ENCODE results near the gene HBG2.

DNA sequence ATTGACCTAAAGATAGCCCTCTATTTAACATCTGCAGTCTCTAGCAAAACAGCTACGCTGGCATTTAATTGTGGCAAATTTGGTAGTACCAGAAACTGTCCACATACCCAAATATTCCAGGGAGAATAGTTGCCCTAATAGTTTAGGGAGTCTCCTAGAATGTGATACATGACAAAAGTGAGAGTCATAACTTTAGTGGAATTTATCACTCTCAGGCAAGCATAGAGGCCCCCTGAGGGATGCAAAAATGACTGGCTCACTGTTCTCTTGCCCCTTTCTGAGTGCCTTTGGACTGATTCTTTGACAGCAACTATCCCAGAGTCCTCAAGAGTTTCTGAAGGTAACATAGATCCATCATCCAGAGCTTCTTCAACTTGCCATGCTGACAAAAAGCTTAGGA, 49.5 kb upstream of the HBG2 start:
- TF ChIP-seq POLR2A (IDR thresholded peaks at IDR 0.05): no peak
- TF ChIP-seq, protein P1, sequence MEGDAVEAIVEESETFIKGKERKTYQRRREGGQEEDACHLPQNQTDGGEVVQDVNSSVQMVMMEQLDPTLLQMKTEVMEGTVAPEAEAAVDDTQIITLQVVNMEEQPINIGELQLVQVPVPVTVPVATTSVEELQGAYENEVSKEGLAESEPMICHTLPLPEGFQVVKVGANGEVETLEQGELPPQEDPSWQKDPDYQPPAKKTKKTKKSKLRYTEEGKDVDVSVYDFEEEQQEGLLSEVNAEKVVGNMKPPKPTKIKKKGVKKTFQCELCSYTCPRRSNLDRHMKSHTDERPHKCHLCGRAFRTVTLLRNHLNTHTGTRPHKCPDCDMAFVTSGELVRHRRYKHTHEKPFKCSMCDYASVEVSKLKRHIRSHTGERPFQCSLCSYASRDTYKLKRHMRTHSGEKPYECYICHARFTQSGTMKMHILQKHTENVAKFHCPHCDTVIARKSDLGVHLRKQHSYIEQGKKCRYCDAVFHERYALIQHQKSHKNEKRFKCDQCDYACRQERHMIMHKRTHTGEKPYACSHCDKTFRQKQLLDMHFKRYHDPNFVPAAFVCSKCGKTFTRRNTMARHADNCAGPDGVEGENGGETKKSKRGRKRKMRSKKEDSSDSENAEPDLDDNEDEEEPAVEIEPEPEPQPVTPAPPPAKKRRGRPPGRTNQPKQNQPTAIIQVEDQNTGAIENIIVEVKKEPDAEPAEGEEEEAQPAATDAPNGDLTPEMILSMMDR (IDR thresholded peaks at IDR 0.05): no peak

Data from thyroid gland (tissue), 4 donors.